ENCODE results near the gene PLXND1.

DNA sequence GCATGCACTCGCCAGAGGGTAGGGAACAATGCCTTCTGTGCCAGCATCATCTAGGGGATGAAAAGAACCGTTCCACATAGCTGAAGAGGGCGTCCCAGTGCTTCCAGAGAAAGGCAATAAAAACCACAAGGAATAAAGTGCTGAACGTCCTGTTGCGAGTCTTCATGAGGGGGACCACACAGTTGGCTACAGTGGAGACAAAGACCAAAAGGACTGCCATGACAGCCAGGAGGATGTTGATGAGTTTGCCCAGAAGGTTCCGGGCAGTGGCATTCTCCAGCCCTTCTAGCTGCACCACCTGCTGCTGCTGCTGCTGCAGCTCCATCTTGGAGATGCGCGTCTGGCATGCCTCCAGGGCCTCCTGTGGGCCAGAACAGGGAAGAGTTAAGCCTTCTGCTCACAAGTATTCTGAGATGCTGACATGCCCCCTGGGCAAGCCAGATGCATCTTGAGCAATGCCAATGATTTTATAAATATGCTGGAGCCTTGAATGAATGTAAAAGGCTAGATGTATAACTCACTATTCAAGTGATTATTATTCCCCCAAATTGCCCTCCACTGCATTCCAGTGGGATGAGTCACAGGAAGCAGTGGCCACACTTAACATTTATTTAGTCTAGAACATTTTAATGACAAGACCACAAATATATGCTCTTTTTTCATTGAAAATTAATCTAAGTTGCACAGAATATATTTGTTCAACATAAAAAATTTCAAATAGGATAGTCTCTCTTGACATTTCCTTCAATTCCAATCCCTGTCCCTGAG, 45.1 kb upstream of the PLXND1 start:
- TF ChIP-seq, protein P1, sequence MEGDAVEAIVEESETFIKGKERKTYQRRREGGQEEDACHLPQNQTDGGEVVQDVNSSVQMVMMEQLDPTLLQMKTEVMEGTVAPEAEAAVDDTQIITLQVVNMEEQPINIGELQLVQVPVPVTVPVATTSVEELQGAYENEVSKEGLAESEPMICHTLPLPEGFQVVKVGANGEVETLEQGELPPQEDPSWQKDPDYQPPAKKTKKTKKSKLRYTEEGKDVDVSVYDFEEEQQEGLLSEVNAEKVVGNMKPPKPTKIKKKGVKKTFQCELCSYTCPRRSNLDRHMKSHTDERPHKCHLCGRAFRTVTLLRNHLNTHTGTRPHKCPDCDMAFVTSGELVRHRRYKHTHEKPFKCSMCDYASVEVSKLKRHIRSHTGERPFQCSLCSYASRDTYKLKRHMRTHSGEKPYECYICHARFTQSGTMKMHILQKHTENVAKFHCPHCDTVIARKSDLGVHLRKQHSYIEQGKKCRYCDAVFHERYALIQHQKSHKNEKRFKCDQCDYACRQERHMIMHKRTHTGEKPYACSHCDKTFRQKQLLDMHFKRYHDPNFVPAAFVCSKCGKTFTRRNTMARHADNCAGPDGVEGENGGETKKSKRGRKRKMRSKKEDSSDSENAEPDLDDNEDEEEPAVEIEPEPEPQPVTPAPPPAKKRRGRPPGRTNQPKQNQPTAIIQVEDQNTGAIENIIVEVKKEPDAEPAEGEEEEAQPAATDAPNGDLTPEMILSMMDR (IDR thresholded peaks at IDR 0.05; ENCODE audit: low read depth, low read length): no peak
- no peak for TF ChIP-seq EZH2phosphoT487 (IDR thresholded peaks at IDR 0.05; ENCODE audit: low read depth)
